Stomach (tissue), 4 donors: Measurements from ENCODE around the gene HTRA2.

Experiments
- CTCF ChIP-seq, 7 experiments: fragments of 450-650 bp in 4 of 7; fragments of 200-600 bp in 3 of 7; sonication (generic) in 3 of 7; IDR thresholded peaks; one replicate each; pipeline ENCODE4 v1.5.1; 2016 to 2019; ENCODE audit warnings: antibody characterized with exemption in 7 of 7, control low read depth in 2 of 7, mild to moderate bottlenecking in 1 of 7
- EP300 ChIP-seq: sonication (generic); formaldehyde crosslinking; IDR thresholded peaks from one replicate; pipeline ENCODE4 v1.6.1; 2017; ENCODE audit warnings: antibody characterized with exemption
- POLR2AphosphoS5 ChIP-seq, 3 donors: sonication (generic); formaldehyde crosslinking; IDR thresholded peaks; one replicate each; pipeline ENCODE4 v1.6.1; 2016; ENCODE audit warnings: antibody characterized with exemption in 3 of 3

- peak in 1 of 7 experiments; percentile 6 for TF ChIP-seq CTCF (IDR thresholded peaks at IDR 0.05)
- TF ChIP-seq EP300 = no peak
- TF ChIP-seq POLR2AphosphoS5 (IDR thresholded peaks at IDR 0.05) = peak; percentile 83 to 97 (median 91)
Observed at GRCh38 chr2:74529357-74530238, at the start of gene HTRA2, which contains the start of gene AUP1.
